Loucy (cell line): Measurements from ENCODE around the gene USP47.

Experiments
- H2AFZ ChIP-seq: fragments of 200-600 bp; sonication (generic); 2 replicates; pipeline ENCODE4 v1.6.0; 2016; ENCODE audit warnings: antibody characterized with exemption, mild to moderate bottlenecking, low read length, moderate library complexity
- H3F3A ChIP-seq: fragments of 200-600 bp; 2 replicates; pipeline ENCODE4 v1.6.0; 2016; ENCODE audit warnings: antibody characterized with exemption, low read depth, mild to moderate bottlenecking
- H3K27me3 ChIP-seq: fragments of 200-600 bp; sonication (generic); 2 replicates; pipeline ENCODE4 v1.6.1; 2014; ENCODE audit warnings: low read length, mild to moderate bottlenecking; ENCODE audit not compliant: insufficient read depth, poor library complexity, severe bottlenecking
- H3K36me3 ChIP-seq: fragments of 200-600 bp; sonication (generic); 2 replicates; pipeline ENCODE4 v1.6.1; 2016; ENCODE audit warnings: low read length; ENCODE audit not compliant: insufficient read depth
- H3K4me1 ChIP-seq: fragments of 200-600 bp; sonication (generic); 2 replicates; pipeline ENCODE4 v1.5.1; 2014; ENCODE audit warnings: low read length, mild to moderate bottlenecking; ENCODE audit not compliant: insufficient read depth, poor library complexity, severe bottlenecking
- H3K4me2 ChIP-seq: fragments of 200-600 bp; sonication (generic); 2 replicates; pipeline ENCODE4 v1.6.0; 2014; ENCODE audit warnings: antibody characterized with exemption, low read length, low read depth, mild to moderate bottlenecking; ENCODE audit not compliant: poor library complexity, severe bottlenecking
- H3K4me3 ChIP-seq: fragments of 200-600 bp; sonication (generic); 2 replicates; pipeline ENCODE4 v1.5.1; 2014; ENCODE audit warnings: low read length, mild to moderate bottlenecking, mixed read lengths; ENCODE audit not compliant: poor library complexity, severe bottlenecking
- H3K79me2 ChIP-seq: fragments of 200-600 bp; sonication (generic); 2 replicates; pipeline ENCODE4 v1.6.1; 2014; ENCODE audit warnings: low read length; ENCODE audit not compliant: insufficient read depth
- H3K9ac ChIP-seq: fragments of 200-600 bp; sonication (generic); 2 replicates; pipeline ENCODE4 v1.6.0; 2014; ENCODE audit warnings: mild to moderate bottlenecking, low read depth, low read length, moderate library complexity; ENCODE audit not compliant: poor library complexity, severe bottlenecking
- H3K9me2 ChIP-seq: fragments of 200-600 bp; sonication (generic); replicated peaks from 2 replicates; pipeline ENCODE4 v1.6.1; 2016; ENCODE audit warnings: low read depth, low read length, mixed read lengths
- H3K9me3 ChIP-seq: fragments of 200-600 bp; sonication (generic); 2 replicates; pipeline ENCODE4 v1.6.1; 2014; ENCODE audit warnings: mild to moderate bottlenecking, antibody characterized with exemption, low read length, low read depth; ENCODE audit not compliant: insufficient read depth
- H4K20me1 ChIP-seq: fragments of 200-600 bp; sonication (generic); 2 replicates; pipeline ENCODE4 v1.6.0; 2014; ENCODE audit warnings: antibody characterized with exemption, low read length, mild to moderate bottlenecking; ENCODE audit not compliant: insufficient read depth, poor library complexity, severe bottlenecking
- EZH2phosphoT487 ChIP-seq: fragments of 200-600 bp; IDR thresholded peaks from 2 replicates; pipeline ENCODE4 v1.6.1; 2018; ENCODE audit warnings: antibody characterized with exemption, mild to moderate bottlenecking, moderate library complexity, borderline replicate concordance
- TF ChIP-seq, protein P1 (sequence below): fragments of 200-600 bp; sonication (generic); conservative IDR thresholded peaks from 2 replicates; pipeline ENCODE4 v1.5.1; 2014; ENCODE audit warnings: mild to moderate bottlenecking, antibody characterized with exemption, low read length

Gene USP47

DNA sequence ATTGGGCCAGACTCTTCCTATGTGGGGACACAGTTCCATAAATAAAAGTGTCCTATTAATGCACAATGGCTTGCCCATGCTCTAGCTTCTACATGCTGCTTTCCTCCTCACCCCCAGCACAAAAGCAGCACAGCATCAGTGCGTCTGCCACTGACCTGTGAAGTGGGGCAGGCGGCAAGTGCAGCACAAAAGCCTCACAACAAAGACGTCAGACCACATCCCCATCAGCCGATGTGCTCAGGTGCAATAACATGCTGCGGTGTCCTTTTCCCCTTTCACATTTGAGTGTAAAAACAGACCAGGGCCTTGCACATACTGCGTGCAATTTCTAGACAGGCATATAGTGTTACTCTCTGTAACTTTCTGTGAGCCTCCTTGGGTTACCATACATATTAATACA lies 153.8 kb downstream of the USP47 start:
- Histone ChIP-seq H4K20me1 (no peaks in the 10 kb centered on the region), H3K9me3 (no peaks in the 10 kb centered on the region), H2AFZ (no peak overlapping the region), H3K4me3 (no peak overlapping the region), H3K27me3 (no peaks in the 10 kb centered on the region), H3K79me2 (no peaks in the 10 kb centered on the region), H3K9ac (no peak overlapping the region), H3K4me2 (no peak overlapping the region), H3K4me1 (no peaks in the 10 kb centered on the region), H3K36me3 (no peaks in the 10 kb centered on the region), H3F3A (no peaks in the 10 kb centered on the region), H3K9me2 (no peaks in the 10 kb centered on the region)
- no peak for TF ChIP-seq EZH2phosphoT487
- TF ChIP-seq, protein P1, sequence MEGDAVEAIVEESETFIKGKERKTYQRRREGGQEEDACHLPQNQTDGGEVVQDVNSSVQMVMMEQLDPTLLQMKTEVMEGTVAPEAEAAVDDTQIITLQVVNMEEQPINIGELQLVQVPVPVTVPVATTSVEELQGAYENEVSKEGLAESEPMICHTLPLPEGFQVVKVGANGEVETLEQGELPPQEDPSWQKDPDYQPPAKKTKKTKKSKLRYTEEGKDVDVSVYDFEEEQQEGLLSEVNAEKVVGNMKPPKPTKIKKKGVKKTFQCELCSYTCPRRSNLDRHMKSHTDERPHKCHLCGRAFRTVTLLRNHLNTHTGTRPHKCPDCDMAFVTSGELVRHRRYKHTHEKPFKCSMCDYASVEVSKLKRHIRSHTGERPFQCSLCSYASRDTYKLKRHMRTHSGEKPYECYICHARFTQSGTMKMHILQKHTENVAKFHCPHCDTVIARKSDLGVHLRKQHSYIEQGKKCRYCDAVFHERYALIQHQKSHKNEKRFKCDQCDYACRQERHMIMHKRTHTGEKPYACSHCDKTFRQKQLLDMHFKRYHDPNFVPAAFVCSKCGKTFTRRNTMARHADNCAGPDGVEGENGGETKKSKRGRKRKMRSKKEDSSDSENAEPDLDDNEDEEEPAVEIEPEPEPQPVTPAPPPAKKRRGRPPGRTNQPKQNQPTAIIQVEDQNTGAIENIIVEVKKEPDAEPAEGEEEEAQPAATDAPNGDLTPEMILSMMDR, result no peak

DNA sequence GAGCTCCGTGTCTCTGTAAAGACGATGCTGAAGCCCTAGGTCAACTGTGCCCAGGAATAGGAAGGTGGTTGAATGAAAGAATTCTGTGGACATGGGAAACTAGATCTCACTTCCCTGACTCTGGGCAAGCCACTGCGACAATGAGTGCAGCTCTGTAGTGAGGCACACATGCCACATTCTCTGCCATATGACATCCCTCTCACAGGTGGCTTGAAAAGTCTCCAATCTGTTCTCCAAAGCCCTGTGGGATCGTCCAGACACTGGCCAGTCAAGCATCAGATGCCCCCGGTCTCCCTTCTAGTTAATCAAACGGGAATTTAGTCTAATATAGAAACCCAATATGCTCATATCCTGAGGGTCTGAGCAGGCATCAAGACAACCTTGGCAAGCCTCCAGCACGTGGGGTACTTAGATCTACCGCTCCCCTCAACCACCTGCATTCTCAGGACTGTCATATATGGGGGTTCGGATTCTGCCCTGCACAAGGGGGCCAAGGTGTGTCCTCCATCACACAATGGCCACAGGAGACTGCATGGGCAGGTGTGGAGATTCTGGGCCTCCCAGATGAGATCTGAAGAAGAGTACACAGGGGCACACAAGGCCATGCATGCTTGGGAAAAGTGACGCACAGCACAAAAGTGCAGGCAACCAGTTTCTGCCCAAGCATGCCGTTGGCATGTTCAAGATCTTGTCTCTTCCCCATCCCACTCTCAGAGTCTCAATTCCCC lies 154.7 kb downstream of the USP47 start:
- Histone ChIP-seq H3F3A (no peaks in the 10 kb centered on the region), H3K36me3 (no peaks in the 10 kb centered on the region), H3K4me2 (no peak overlapping the region), H2AFZ (no peak overlapping the region), H3K9me2 (no peaks in the 10 kb centered on the region), H3K9me3 (no peaks in the 10 kb centered on the region), H3K27me3 (no peaks in the 10 kb centered on the region), H4K20me1 (no peaks in the 10 kb centered on the region), H3K4me3 (no peak overlapping the region), H3K4me1 (no peaks in the 10 kb centered on the region), H3K79me2 (no peaks in the 10 kb centered on the region), H3K9ac (no peak overlapping the region)
- TF ChIP-seq, protein P1, result no peak
- TF ChIP-seq EZH2phosphoT487, result no peak

DNA sequence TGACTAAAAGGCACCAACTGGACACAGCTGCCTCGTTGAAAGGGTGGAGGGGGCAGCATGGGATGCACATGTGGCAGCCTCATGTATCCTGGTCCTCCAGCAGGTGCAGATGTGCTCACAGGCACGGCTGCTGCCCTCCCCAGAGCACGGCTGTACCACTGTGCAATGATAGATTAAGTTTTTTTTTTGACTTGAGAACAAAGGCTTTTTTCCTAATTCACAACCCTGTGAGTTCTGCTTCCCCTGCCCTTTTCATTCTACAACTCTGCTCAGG lies 155.2 kb downstream of the USP47 start:
- Histone ChIP-seq H3K79me2 (no peaks in the 10 kb centered on the region), H4K20me1 (no peaks in the 10 kb centered on the region), H3K4me2 (no peak overlapping the region), H3K9me2 (no peaks in the 10 kb centered on the region), H3K9ac (no peak overlapping the region), H3K4me3 (no peak overlapping the region), H3F3A (no peaks in the 10 kb centered on the region), H3K36me3 (no peaks in the 10 kb centered on the region), H2AFZ (no peak overlapping the region), H3K9me3 (no peaks in the 10 kb centered on the region), H3K4me1 (no peaks in the 10 kb centered on the region), H3K27me3 (no peaks in the 10 kb centered on the region)
- TF ChIP-seq, protein P1, result no peak
- no peak for TF ChIP-seq EZH2phosphoT487
